ENCODE results near the gene BPHL.
"Not testable (repeated sequence)": the region's sequence is repeated elsewhere in the genome, so short reads cannot be mapped to it uniquely, and the experiment has no call there.

Gene BPHL

DNA sequence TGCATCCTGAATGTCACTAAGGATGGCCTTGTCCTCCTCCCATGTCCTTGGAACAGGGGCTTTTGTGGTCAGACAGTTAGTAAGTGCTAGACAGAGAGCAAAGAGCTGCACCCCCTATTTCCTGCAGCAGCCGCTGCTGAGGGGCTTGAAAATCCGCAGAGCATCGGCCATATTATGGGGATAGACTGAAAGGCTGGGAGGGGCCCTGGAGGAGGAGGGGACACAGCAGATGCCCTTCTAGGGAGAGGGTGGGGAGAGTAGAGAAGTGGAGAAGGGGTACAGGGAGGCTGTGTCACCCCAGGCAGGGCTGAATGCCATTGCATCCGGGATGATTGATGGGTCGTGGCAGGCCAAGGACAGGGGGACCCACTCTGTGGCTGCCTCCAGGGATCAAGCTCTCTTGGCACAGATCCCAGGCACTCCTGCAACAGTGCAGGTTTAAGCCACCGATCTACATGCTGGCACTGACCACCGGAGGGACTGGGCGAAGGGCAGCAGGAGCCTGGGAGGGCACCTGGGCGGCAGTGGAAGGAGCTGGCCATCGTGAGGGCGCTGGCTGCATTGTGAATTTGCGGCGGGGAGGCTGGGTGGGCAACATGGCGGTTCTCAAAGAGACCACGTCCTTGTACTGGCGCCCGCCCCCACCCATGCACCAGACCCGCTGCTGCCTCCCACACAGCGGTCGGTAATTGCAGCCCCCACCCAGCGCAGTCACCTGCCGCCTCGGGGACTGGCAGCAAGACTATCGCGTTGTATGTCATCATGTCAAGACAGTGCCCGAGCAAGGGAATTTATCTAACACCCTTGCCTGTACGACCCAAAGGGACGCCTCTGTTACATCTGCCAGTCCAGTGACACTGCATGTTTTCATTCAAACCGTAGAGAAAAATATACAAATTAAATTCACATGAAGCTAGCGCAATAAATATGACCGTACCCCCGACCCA is 37.9 kb downstream of the BPHL start:
- DNase-seq (ENCODE audit: low read depth): not testable (repeated sequence)

DNA sequence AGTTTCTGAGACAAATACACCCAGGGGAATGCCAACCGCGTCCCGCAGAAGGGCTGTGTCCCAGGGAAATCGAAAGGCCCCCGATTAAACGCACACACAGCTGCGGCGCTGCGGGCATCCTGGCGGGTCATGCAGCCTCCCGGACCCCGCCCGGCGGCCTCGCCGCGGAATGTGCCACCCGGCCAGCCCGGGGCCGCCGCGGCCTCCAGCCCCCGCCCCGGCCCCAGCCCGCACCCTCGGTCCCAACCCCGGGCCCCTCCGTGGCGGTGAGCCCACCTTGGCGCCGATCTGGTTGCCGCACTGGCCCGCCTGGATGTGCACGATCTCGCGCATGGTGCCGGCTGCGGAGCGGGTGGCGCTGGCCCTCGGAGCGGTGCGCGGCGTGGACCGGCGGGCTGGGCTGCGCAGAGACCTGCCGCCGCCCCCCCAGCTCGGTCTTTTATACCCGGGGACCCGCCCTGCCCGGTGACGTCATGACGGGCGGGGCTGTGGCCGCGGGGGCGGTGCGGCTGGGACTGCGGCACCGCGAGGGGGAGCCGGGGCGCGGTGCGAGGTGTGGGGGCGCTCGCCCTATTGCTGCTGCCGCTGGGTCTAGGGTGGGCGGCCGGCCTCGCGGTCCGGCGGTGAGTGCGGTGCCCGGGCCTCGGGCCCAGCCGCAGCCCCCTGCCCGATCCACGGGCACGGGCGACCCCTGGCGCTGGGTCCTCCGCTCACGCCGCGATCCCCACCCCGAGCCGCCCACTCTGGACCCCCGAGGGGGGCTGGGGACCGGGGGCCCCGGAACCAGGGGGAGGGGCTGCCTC is 38.8 kb downstream of the BPHL start, which contains the start of gene TUBB2A:
Gene TUBB2A, minus strand, starts transcription at position 414 of the 803 bp plus-strand sequence. Its CDS starts 81 bp downstream, at position 333.
- peak; percentile 55 for DNase-seq (ENCODE audit: low read depth)

DNA sequence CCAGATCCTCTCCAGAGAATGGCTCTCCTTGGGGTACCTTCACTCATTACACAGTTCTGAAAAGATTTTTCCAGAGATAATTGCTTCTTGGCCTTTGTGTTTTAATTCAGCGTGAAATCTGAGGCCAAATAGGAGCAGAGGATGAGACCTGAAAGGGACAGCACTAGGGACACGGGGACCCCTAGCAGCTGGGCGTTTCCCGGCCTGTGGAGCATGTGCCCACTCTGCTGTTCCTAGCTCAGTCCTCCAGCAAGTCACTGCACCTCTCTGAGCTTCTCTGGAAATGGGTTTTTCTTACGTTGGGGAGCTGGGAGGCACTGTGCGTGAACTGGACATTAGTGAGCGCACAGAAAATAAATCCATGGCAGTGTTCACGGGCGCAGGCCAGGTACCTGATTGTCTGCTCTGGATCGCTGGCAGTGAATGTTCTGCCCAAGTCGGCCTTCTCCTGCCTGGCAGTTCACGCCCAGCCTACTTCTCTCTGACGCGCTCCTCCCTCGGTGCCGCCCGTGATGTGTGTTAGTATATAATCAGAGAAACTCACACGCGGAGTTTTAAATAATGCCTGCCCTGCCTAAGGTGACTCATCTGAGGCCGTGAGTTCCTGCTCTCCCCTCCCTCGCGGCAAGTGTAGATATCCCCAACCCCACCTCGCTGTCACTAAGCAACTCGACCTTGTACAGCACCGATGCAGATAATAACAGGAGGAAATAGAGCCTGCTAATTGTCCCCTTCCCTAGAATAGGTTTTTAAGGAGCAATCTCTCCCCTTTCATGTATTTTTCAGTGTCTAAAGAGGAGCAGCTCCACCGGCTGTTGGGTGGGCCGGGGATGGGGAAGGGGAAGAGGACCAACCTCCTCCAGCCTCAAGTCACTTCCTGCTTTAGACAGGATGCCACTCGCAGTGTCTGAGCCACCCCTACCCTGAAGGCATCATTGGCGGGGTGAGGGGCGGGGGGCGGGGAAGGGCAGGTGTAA is 41.6 kb downstream of the BPHL start:
- no peak for DNase-seq (ENCODE audit: low read depth)

DNA sequence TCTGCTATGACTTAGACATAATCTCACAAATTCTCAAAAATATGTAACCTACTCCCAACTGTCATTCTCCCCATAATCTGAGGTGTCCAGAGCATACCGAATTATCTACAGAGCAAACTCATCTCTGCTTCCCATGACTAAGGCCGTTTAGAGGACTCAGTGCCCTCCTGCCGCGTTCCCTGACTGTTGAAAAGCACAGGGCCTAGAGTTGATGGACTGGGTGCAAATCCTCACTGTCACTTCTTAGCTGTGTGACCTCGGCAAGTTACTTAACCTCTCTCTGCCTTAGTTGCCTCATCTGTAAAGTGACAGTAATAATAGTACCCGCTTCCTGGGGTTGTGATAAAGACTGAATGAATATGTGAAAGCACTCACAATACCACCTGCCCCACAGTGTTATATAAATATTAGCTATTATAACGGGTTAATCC is 43.6 kb downstream of the BPHL start:
- no peak for DNase-seq (ENCODE audit: low read depth)

DNA sequence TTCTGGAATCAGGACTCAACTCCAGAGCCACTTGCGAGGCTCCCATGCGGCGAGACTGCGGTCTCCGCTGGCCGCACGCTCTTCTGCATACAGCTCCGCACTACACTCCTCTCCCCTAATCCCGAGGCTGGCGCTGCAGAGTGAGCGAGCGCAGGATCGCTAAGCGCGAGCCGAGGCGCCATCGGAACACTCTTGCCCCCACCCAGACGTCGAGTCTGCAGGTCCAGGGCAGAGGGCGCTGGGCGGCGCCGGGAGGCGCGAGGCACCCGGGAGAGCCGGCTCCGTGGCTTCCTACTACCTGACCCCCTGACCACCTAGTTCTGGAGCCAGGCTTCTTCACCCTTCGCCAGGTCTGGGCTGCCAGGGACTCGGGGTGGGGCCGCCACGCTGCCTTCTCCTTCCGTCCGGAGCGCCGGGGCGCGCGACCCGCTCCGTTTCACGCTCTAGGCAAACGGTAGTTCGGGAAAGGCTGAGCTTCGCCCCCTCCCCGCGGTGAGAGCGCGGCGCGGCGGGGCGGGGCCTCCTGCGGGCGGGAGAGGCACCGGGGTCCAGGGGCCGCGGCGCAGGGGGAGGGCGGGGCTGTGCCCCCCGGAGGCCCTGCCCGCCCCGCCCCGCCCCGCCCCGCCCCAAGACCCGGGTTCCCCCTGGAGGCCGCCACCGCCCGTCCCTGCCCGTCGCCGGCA is 44.2 kb downstream of the BPHL start:
- no peak for DNase-seq (ENCODE audit: low read depth)

DNA sequence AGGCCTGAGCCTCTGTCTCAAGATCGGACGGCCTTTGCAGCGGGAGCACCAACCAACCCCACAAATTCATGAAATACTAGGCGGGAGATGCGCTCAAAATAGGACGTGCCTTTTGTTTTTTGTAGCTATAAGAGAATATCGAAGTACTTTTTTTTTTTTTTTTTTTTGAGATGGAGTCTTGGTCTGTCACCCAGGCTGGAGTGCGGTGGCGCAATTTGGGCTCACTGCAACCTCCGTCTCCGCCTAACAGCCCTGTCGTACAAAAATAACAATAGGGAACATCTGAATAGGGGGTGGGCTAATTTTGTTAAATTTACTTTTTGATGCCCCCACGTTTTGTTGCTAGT is 44.7 kb downstream of the BPHL start:
- no peak for DNase-seq (ENCODE audit: low read depth)

DNA sequence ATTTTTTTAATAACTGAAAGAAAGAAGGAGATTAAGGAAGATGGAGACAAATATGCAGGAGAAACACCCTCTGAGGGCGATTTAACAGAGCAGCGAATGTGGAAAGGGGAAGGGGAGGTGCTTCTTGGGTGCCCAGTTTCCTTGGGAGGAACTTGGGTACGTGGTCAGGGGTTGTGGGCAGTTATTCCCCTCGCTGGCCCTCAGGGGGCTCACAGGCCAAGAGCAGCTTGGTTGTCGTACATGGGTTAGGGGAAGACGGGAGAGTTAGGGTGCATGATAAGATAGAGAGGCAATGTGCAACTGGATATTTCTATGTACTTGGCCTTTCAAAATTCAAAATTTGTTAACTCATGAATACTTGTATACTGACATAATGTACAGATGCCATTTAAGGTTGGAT is 45.9 kb downstream of the BPHL start:
- DNase-seq (ENCODE audit: low read depth): no peak

DNA sequence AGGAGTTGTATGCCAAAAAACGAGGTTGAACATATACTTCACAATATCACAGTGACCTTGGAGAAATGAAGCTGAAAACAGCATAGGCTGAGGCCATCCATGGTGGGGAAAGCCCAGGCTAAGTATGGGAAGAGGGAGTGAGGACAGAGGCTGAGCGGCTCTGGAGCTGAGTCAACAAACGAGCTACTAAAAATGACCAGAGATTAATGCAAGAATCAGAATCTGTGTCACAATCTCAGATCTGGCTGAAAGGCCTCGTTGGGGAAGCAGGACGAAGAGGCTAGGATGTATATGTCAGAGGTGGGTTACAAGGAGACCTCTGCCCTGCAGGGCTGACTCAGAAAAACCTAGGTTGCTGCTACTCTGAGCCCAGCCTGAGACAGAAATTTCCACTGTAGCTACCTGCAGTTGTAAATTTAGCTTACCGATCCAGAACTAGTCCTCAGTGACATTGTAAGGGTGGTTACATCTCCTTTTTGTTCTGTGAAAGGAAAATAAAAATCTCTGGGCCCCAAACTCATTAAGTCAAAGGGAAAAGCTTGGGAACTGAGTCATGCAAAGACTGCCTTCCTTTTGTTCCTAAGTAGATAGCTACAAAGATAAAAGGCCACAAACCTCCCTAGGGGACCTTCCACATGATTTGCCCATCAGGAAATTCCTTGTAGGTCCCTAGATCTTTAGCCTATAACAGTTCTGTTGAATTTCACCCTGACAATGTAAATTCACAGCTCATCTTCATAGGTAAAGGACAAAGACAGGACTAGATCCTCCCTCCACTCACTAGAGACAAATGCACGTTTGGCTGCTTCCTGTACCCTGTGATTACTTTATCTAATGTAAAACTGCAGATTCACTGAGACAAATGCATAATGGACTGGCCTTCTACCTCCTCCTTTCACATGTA is 47.4 kb downstream of the BPHL start:
- DNase-seq (ENCODE audit: low read depth): no peak

DNA sequence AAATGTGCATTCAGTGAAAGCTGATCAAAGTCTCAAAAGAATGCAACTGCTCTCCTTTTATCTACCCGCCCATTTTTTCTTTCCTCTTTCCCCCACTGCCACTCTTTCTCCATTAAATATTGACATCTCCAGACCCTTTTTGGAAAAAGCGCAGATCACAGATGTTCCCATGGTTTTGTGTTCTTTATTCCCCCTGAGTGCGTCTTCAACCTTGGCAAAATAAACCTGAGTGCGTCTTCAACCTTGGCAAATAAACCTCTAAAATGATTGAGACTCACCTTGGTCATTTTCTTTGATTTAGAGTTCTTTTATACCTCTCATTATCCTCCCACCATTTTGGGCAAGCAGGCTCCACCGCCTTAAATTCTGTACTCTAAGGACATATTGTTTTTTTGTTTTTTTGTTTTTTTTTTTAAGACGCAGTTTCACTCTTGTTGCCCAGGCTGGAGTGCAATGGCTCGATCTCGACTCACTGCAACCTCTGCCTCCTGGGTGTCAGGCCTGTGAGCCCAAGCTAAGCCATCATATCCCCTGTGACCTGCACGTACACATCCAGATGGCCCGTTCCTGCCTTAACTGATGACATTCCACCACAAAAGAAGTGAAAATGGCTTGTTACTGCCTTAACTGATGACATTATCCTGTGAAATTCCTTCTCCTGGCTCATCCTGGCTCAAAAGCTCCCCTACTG is 48.2 kb downstream of the BPHL start:
- not testable (repeated sequence) for DNase-seq (ENCODE audit: low read depth)

DNA sequence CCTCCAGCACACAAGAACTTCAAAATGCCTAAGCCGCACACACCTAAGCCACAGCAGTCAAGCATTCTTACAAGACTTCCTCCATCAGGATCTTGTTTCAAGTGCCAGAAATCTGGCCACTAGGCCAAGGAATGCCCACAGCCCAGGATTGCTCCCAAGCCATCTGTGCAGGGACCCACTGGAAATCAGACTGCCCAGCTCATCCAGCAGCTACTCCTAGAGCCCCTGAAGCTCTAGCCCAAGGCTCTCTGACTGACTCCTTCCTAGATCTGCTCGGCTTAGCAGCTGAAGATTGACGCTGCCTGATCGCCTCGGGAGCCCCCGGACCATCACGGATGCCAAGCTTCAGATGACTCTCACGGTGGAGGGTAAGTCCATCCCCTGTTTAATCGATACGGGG is 49.5 kb downstream of the BPHL start:
- DNase-seq (ENCODE audit: low read depth): not testable (repeated sequence)

DNA sequence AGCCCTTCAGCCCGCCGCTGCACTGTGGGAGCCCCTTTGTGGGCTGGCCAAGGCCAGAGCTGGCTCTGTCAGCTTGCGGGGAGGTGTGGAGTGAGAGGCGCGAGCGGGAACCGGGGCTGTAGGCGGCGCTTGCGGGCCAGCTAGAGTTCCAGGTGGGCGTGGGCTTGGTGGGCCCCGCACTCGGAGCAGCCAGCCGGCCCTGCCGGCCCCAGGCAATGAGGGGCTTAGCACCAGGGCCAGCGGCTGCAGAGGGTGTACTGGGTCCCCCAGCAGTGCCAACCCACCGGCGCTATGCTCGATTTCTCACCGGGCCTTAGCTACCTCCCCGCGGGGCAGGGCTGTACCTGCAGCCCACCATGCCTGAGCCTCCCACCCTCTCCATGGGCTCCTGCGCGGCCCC is 52.2 kb downstream of the BPHL start:
- DNase-seq (ENCODE audit: low read depth): not testable (repeated sequence)

DNA sequence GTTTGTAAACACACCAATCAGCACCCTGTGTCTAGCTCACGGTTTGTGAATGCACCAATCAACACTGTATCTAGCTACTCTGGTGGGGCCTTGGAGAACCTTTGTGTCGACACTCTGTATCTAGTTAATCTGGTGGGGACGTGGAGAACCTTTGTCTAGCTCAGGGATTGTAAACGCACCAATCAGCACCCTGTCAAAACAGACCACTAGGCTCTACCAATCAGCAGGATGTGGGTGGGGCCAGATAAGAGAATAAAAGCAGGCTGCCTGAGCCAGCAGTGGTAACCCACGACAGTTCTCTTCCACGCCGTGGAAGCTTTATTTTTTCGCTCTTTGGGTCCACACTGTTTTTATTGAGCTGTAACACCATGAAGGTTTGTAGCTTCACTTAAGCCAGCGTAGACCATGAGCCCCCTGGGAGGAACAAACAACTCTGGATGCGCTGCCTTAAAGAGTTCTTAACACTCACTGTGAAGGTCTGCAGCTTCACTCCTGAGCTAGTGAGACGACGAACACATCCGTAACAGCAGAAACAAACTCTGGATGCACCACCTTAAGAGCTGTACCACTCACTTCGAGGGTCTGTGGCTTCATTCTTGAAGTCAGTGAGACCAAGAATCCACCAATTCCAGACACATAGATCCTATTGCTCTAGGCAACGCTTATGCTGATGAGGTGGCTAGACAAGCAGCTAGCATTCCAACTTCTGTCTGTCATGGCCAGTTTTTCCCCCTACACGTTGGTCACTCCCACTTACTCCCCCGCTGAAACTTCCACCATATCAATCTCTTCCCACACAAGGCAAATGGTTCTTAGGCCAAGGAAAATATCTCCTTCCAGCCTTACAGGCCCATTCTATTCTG is 53.0 kb downstream of the BPHL start:
- peak; percentile 38 for DNase-seq (ENCODE audit: low read depth)

DNA sequence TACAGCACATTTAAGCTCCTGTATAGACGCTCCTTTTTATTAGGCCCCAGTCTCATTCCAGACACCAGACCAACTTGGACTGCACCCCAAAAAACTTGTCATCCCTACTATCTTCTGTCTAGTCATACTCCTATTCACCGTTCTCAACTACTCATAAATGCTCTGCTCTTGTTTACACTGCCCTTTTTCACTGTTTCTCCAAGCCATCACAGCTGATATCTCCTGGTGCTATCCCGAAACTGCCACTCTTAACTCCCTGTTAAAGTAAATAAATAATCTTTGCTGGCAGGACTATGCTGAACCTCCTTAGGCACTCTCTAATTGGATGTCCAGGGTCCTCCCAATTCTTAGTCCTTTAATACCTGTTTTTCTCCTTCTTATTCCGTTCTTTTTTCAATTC is 54.3 kb downstream of the BPHL start:
- DNase-seq (ENCODE audit: low read depth): not testable (repeated sequence)

DNA sequence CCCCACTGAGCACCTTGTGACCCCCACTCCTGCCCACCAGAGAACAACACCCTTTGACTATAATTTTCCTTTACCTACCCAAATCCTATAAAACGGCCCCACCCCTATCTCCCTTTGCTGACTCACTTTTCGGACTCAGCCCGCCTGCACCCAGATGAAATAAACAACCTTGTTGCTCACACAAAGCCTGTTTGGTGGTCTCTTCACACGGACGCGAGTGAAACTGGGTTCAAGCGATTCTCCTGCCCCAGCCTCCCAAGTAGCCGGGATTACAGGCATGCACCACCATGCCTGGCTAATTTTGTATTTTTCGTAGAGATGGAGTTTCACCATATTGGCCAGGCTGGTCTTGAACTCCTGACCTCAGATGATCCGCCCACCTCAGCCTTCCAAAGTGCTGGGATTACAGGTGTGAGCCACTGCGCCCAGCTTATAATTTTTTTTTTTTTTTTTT is 55.2 kb downstream of the BPHL start:
- not testable (repeated sequence) for DNase-seq (ENCODE audit: low read depth)

DNA sequence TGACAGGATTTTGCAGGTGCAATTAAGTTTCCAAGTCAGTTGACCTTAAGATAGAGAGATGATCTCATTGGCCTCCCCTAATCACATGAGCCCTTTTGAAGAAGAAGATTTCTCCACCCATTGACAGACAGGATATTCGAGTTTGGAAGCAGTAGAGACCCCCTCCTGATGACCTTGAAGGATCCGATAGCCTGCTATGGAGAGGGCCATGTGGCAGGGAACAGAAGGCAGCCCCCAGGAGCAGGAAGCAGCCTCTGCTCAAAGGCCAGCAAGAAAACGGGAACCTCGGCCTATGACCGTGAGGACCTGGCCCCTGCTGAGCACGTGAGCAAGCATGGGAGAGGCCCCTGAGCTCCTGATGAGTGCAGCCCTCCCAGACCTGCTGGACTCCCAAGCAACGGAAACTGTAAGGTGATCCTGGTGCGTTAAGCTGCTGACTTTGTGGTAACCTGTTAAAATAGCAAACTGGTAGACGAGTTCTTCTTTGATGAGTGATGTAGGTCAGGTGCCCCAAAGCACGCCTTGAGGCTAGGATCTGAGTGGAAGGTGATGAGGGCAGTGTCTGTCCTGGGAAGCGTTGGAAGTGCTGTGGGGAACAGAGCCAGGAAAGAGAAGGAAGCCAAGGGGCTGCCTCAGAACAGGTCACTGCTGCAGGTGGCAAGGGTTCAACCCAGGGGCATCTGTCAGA is 57.3 kb downstream of the BPHL start:
- no peak for DNase-seq (ENCODE audit: low read depth)

DNA sequence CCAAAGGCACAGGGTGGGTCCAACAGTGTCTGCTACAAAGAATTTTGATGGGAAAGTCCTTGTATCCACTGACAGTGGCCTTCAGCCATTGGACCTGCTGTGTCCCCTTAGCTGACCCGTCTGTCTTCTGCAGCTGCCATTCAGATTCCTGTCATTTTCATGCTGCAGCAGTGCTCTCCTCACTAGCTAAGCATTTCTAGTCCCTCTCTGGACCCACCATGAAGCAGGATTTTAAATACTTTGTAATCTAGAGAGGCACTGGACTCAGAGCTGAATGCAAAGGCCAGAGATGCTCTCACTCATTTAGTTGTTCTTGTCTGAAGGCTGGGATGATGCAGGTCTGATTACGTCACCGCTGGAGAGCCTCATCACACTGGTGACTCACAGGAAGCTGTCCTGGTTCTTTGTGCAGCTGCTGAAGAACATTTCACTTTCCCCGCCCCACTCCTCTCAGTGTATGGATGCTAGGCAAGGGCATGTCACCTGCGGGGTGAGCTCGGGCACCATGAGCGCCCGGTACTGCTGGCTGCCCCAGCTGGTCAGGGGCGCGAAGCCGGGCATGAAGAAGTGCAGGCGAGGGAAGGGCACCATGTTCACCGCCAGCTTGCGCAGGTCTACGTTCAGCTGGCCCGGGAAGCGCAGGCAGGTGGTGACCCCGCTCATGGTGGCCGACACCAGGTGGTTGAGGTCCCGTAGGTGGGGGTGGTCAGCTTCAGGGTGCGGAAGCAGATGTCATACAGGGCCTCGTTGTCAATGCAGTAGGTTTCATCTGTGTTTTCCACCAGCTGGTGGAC is 58.2 kb downstream of the BPHL start:
- peak; percentile 80 for DNase-seq (ENCODE audit: low read depth)

DNA sequence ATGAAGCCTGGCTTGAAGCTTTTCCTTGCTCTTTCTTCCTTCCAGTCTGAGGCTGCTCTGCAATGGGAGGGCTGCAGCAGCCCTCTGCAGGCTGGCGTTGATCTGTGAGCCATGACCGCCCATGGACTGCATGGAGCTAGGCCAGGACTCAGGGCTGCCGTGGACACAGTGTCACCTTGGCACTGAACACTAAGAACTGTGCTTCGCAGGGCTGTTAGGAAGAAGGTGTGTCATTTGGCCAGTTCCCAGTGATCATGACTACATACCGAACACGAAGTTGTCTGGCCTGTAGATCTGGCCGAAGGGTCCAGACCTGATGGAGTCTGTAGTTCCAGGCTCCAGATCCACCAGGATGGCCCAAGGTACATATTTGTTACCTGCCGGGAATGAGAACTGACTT is 60.2 kb downstream of the BPHL start:
- DNase-seq (ENCODE audit: low read depth): not testable (repeated sequence)
